ENCODE results near the gene FOXO3. TPM values are rescaled to one million over a fixed set of nuclear protein-coding genes. Genes with fewer than 3 reads are reported as not detected.

FOXO3 gene
- total RNA-seq, result 53.7 and 63.9 TPM in 2 replicates
- 36.9 and 49.5 TPM in 2 replicates for polyA plus RNA-seq
- polyA plus RNA-seq (2012), result 28.1 and 46.7 TPM in 2 replicates
- 241 and 323 TPM in 2 replicates for polyA minus RNA-seq (ENCODE audit: low replicate concordance)

DNA sequence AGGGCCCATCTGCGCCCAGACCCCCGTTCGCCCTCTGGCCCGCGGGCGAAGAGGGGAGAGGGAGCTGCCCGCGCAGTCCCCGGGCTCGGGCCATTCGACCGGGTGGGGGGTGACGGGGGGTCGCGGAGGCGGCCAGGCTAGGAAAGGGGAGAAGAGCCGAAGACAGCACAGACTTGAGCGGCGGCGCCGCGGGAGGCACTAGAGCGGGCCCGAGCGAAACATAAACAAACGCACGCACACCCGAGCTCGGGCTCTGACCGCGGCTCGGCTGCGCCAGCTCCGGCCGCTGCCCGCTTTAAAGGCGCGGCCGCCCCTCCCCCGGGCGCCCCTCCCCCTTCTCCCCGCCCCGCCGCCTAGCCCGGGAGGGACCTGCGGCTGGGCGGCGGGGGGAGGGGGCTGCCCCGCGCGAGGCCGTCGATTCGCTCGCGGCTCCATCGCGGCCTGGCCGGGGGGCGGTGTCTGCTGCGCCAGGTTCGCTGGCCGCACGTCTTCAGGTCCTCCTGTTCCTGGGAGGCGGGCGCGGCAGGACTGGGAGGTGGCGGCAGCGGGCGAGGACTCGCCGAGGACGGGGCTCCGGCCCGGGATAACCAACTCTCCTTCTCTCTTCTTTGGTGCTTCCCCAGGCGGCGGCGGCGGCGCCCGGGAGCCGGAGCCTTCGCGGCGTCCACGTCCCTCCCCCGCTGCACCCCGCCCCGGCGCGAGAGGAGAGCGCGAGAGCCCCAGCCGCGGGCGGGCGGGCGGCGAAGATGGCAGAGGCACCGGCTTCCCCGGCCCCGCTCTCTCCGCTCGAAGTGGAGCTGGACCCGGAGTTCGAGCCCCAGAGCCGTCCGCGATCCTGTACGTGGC lies at the start of gene FOXO3:
Gene FOXO3 (plus strand): TSS at position 455 of the 846 bp plus-strand sequence. CDS start 292 bp downstream, at position 747.
- H4K20me1 ChIP-seq (ENCODE audit: control insufficient read depth, extremely low read depth, insufficient read depth, low read length), result no peaks in the 10 kb centered on the region
- peak within 1 kb of the TSS; percentile 94 for H3K9ac ChIP-seq (ENCODE audit: insufficient read depth, low read length)
- H3K27ac ChIP-seq (ENCODE audit: insufficient read depth, low read length), result peak within 1 kb of the TSS; percentile 95
- peak within 1 kb of the TSS; percentile 96 to 100 (median 97) for H3K4me3 ChIP-seq (replicated peaks in 1 of 4; ENCODE audit: control extremely low read depth in 1 of 4, insufficient read depth in 1 of 4, low read depth in 3 of 4, low read length in 4 of 4)
- DNase-seq (ENCODE audit: low read depth in 2 of 2), result peak; percentile 87 to 89
- H3K4me2 ChIP-seq (ENCODE audit: extremely low read depth, insufficient read depth, low read length), result peak within 1 kb of the TSS; percentile 86
- peaks cover 15% of the 10 kb centered on the region for H3K4me1 ChIP-seq (ENCODE audit: control insufficient read depth, extremely low read depth, insufficient read depth, low read length)
- H3K36me3 ChIP-seq (ENCODE audit: control insufficient read depth, insufficient read depth, low read length), result no peaks in the 10 kb centered on the region
- no peaks in the 10 kb centered on the region for H3K9me3 ChIP-seq (ENCODE audit: control insufficient read depth, insufficient read depth, low read depth, low read length)
- peaks cover 44% of the 10 kb centered on the region for H3K79me2 ChIP-seq (ENCODE audit: control insufficient read depth, insufficient read depth, low read length)
- H3K27me3 ChIP-seq (ENCODE audit: control insufficient read depth, insufficient read depth, low read length), result no peaks in the 10 kb centered on the region
- H2AFZ ChIP-seq (ENCODE audit: low read length), result no peak within 1 kb of the TSS
- TF ChIP-seq CTCF (conservative IDR thresholded peaks at IDR 0.05 in 1 of 2, IDR thresholded peaks at IDR 0.05 in 1 of 2; ENCODE audit: low read depth in 1 of 2, low read length in 2 of 2) (no peak), EZH2 (IDR thresholded peaks at IDR 0.05; ENCODE audit: low read length, missing control alignments) (no peak)

DNA sequence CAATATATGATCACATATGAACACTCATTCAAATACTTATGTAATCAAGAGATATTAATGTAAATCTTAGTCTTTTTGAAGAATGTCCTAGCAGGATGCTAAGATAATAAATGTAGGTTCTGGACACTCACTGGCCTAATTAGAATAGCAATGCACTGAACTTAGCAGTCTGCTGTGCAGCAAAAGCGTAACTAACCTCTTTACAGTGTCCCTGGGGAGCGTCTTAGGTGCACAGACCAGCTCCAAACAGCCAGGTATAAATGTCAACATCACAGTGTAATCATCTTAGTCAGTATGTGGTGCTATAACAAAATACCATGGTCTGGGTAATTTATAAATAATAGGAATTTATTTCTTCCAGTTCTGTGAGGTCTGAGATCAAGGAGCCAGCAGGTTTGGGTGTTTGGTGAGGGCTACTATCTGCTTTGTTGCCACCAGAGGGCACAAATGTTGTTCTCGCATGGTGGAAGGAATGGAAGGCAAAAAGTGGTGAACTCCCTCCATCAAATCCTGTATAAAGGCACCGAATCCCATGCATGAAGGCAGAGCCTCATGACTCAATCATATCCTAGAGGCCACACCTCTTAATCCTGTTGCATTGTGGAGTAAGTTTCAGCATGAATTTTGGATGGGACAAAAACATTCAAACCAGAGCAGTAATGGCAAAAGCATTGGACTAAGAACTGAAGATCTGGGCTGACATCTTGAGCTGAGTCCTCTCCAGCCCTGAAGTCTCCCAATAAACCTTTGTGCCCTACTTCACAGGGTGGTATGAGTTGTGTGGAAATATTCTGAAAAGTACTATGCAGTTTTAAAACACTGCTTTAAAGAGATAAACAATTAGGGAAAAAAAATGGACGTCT lies 41.8 kb upstream of the FOXO3 start:
- no peak overlapping the region for H3K4me2 ChIP-seq (ENCODE audit: extremely low read depth, insufficient read depth, low read length)
- H3K9ac ChIP-seq (ENCODE audit: insufficient read depth, low read length), result no peak overlapping the region
- no peaks in the 10 kb centered on the region for H3K9me3 ChIP-seq (ENCODE audit: control insufficient read depth, insufficient read depth, low read depth, low read length)
- TF ChIP-seq CTCF (conservative IDR thresholded peaks at IDR 0.05 in 1 of 2, IDR thresholded peaks at IDR 0.05 in 1 of 2; ENCODE audit: low read depth in 1 of 2, low read length in 2 of 2) (peak; percentile 46 to 56), EZH2 (IDR thresholded peaks at IDR 0.05; ENCODE audit: low read length, missing control alignments) (no peak)
- H2AFZ ChIP-seq (ENCODE audit: low read length), result no peak overlapping the region
- H3K27me3 ChIP-seq (ENCODE audit: control insufficient read depth, insufficient read depth, low read length), result no peaks in the 10 kb centered on the region
- H3K36me3 ChIP-seq (ENCODE audit: control insufficient read depth, insufficient read depth, low read length), result no peaks in the 10 kb centered on the region
- no peaks in the 10 kb centered on the region for H4K20me1 ChIP-seq (ENCODE audit: control insufficient read depth, extremely low read depth, insufficient read depth, low read length)
- no peaks in the 10 kb centered on the region for H3K79me2 ChIP-seq (ENCODE audit: control insufficient read depth, insufficient read depth, low read length)
- no peak overlapping the region for H3K4me3 ChIP-seq (replicated peaks in 1 of 4; ENCODE audit: control extremely low read depth in 1 of 4, insufficient read depth in 1 of 4, low read depth in 3 of 4, low read length in 4 of 4)
- H3K4me1 ChIP-seq (ENCODE audit: control insufficient read depth, extremely low read depth, insufficient read depth, low read length), result no peaks in the 10 kb centered on the region
- peak; percentile 12 to 25 for DNase-seq (ENCODE audit: low read depth in 2 of 2)
- no peak overlapping the region for H3K27ac ChIP-seq (ENCODE audit: insufficient read depth, low read length)

DNA sequence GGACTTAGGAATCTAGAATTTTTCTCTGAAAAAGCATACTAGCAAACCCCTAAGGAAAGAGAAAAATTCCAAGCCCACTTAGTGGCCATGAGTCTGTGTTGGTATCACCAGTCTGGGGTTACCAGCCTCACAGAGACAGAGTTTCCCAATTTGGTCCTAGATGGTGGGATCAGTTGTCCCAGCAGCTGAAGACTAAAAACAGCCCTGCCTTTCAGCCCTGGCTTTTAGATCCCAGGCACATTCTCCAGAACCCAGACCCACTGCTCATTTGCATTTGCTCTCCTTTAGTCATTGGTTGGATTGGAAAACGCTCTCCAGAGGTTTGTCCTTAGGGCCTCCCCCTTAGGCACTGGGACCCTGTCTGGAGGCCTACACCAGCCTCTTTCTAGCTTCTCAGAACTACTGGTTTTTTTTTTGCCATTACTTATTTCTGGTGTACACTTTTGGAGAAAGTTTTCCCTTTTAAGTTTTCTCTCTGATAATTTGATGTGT lies 39.1 kb upstream of the FOXO3 start:
- Histone ChIP-seq H3K4me2 (ENCODE audit: extremely low read depth, insufficient read depth, low read length) (no peak overlapping the region), H3K79me2 (ENCODE audit: control insufficient read depth, insufficient read depth, low read length) (no peaks in the 10 kb centered on the region), H3K4me3 (replicated peaks in 1 of 4; ENCODE audit: control extremely low read depth in 1 of 4, insufficient read depth in 1 of 4, low read depth in 3 of 4, low read length in 4 of 4) (no peak overlapping the region), H4K20me1 (ENCODE audit: control insufficient read depth, extremely low read depth, insufficient read depth, low read length) (no peaks in the 10 kb centered on the region), H3K4me1 (ENCODE audit: control insufficient read depth, extremely low read depth, insufficient read depth, low read length) (no peaks in the 10 kb centered on the region), H3K27me3 (ENCODE audit: control insufficient read depth, insufficient read depth, low read length) (no peaks in the 10 kb centered on the region), H3K36me3 (ENCODE audit: control insufficient read depth, insufficient read depth, low read length) (no peaks in the 10 kb centered on the region), H3K27ac (ENCODE audit: insufficient read depth, low read length) (no peak overlapping the region), H3K9ac (ENCODE audit: insufficient read depth, low read length) (no peak overlapping the region), H2AFZ (ENCODE audit: low read length) (no peak overlapping the region), H3K9me3 (ENCODE audit: control insufficient read depth, insufficient read depth, low read depth, low read length) (no peaks in the 10 kb centered on the region)
- no peak for DNase-seq (ENCODE audit: low read depth in 2 of 2)
- TF ChIP-seq CTCF (conservative IDR thresholded peaks at IDR 0.05 in 1 of 2, IDR thresholded peaks at IDR 0.05 in 1 of 2; ENCODE audit: low read depth in 1 of 2, low read length in 2 of 2), result no peak
